A673 (cell line): ENCODE data around the gene CACNG8. TPM values are rescaled to one million over a fixed set of nuclear protein-coding genes. Genes with fewer than 3 reads are reported as not detected.

Experiments used
- BruUV-seq: library from RNA; stranded (reverse); fragments of 400-500 nt; replicated peaks from 2 replicates; lab custom pipeline; 2021; lab: Mats Ljungman, UMichigan
- CTCF ChIA-PET: fragments of 300-600 bp; sonication (Branson Sonifier 250); formaldehyde crosslinking; loops from one replicate; lab custom pipeline; 2022; ENCODE audit warnings: antibody characterized with exemption; lab: Charles Lee
- POLR2A ChIA-PET: fragments of 300-600 bp; sonication (Branson Sonifier 250); formaldehyde crosslinking; loops from one replicate; lab custom pipeline; 2022; ENCODE audit warnings: antibody characterized with exemption; ENCODE audit not compliant: low non-redundant PET; lab: Charles Lee
- DNase-seq: peaks from one replicate; pipeline ENCODE4 v3.0.0-alpha.2; 2015; ENCODE audit warnings: low spot score
- H3K27ac ChIP-seq: fragments of 200-600 bp; sonication (generic); 2 replicates; pipeline ENCODE4 v1.5.1; 2016; ENCODE audit warnings: mixed run types, low read depth, mild to moderate bottlenecking, mixed read lengths, antibody characterized with exemption, low read length; ENCODE audit not compliant: poor library complexity, severe bottlenecking
- H3K27me3 ChIP-seq: fragments of 200-600 bp; sonication (generic); replicated peaks from 2 replicates; pipeline ENCODE4 v1.6.1; 2017; ENCODE audit warnings: mixed run types, low read depth, mild to moderate bottlenecking, mixed read lengths, antibody characterized with exemption, low read length; ENCODE audit not compliant: insufficient read depth, poor library complexity
- H3K36me3 ChIP-seq: fragments of 200-600 bp; sonication (generic); 2 replicates; pipeline ENCODE4 v1.6.1; 2016; ENCODE audit warnings: mixed run types, mild to moderate bottlenecking, mixed read lengths, antibody characterized with exemption, low read length; ENCODE audit not compliant: insufficient read depth, poor library complexity, severe bottlenecking
- H3K4me1 ChIP-seq: fragments of 200-600 bp; sonication (generic); 2 replicates; pipeline ENCODE4 v1.6.1; 2017; ENCODE audit warnings: mixed run types, mild to moderate bottlenecking, mixed read lengths, antibody characterized with exemption, low read length; ENCODE audit not compliant: insufficient read depth, poor library complexity, severe bottlenecking
- H3K4me3 ChIP-seq: fragments of 200-600 bp; sonication (generic); 2 replicates; pipeline ENCODE4 v1.5.1; 2016; ENCODE audit warnings: low read depth, mixed run types, mild to moderate bottlenecking, mixed read lengths, low read length; ENCODE audit not compliant: poor library complexity, severe bottlenecking
- H3K9me3 ChIP-seq: fragments of 200-600 bp; sonication (generic); 2 replicates; pipeline ENCODE4 v1.6.1; 2016; ENCODE audit warnings: mixed run types, low read depth, mild to moderate bottlenecking, mixed read lengths, antibody characterized with exemption, low read length; ENCODE audit not compliant: poor library complexity, severe bottlenecking
- CTCF ChIP-seq: fragments of 300-800, 200-600 bp; sonication (generic); conservative IDR thresholded peaks from 2 replicates; pipeline ENCODE4 v1.5.1; 2017; ENCODE audit warnings: low read depth, mild to moderate bottlenecking, antibody characterized with exemption, low read length, moderate library complexity, mixed read lengths
- EZH2 ChIP-seq: fragments of 200-600 bp; sonication (generic); IDR thresholded peaks from 2 replicates; pipeline ENCODE4 v1.6.1; 2017; ENCODE audit warnings: borderline replicate concordance, low read depth, mild to moderate bottlenecking, mixed read lengths, antibody characterized with exemption, low read length; ENCODE audit not compliant: poor library complexity, severe bottlenecking
- intact Hi-C: fragments of 100-400 bp; cut with micrococcal nuclease; formaldehyde crosslinking; loops from one replicate; pipeline ENCODE4 v1.10.0; 2022; ENCODE audit not compliant: unreplicated experiment
- total RNA-seq: library from RNA; stranded (reverse); gene quantifications from 2 replicates; pipeline ENCODE4 v1.2.3, GENCODE V29; 2021

Gene CACNG8
- total RNA-seq, 1 experiment from 2014 or later: 1.3 TPM

DNA sequence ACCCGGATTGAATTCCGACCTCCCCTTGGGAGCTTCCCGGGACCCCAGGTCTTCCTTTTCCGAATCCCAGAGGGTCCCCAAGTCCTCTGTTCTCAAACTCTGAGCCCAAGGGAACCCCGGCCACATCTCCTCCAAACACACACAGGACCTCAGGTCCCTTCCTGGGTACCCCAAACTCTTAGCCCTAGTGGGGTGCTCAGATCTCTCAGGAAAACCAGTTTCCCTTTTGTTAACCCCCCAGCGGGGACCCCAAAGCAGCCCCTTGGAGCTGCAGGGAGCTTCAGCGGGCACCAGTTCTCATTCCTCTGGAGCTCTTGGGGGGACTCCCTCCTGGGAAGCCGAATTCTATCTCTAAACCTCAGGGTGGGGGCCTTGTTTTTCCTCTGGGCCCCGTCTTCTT, 29.5 kb downstream of the CACNG8 start:
- no peaks in the 10 kb centered on the region for H3K4me1 ChIP-seq
- no peak overlapping the region for H3K4me3 ChIP-seq
- no peak overlapping the region for H3K27ac ChIP-seq
- BruUV-seq: no TSS peak
- POLR2A ChIA-PET: no interaction called here
- no peak for DNase-seq
- no peaks in the 10 kb centered on the region for H3K9me3 ChIP-seq
- TF ChIP-seq EZH2 (no peak), CTCF (no peak)
- no peaks in the 10 kb centered on the region for H3K27me3 ChIP-seq
- CTCF ChIA-PET: no interaction called here
- intact Hi-C loops: no loop called here
- H3K36me3 ChIP-seq: no peaks in the 10 kb centered on the region

DNA sequence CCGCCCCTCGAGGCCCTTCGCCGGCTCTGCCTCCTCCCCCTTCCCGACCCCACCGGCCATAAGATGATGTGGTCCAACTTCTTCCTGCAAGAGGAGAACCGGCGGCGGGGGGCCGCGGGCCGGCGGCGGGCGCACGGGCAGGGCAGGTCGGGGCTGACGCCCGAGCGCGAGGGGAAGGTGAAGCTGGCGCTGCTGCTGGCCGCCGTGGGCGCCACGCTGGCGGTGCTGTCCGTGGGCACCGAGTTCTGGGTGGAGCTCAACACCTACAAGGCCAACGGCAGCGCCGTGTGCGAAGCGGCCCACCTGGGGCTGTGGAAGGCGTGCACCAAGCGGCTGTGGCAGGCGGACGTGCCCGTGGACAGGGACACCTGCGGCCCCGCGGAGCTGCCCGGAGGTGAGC, 30.1 kb downstream of the CACNG8 start:
- ChIA-PET CTCF (no interaction called here), POLR2A (no interaction called here)
- intact Hi-C loops: no loop called here
- DNase-seq: no peak
- Histone ChIP-seq H3K36me3 (no peaks in the 10 kb centered on the region), H3K27ac (no peak overlapping the region), H3K27me3 (no peaks in the 10 kb centered on the region), H3K4me1 (no peaks in the 10 kb centered on the region), H3K4me3 (no peak overlapping the region), H3K9me3 (no peaks in the 10 kb centered on the region)
- no TSS peak for BruUV-seq
- no peak for TF ChIP-seq EZH2
- no peak for TF ChIP-seq CTCF

- Histone ChIP-seq H3K27me3 (no peaks in the 10 kb centered on the region), H3K4me1 (no peaks in the 10 kb centered on the region), H3K36me3 (no peaks in the 10 kb centered on the region), H3K9me3 (no peaks in the 10 kb centered on the region), H3K4me3 (no peak overlapping the region), H3K27ac (no peak overlapping the region)
- no peak for DNase-seq
- POLR2A ChIA-PET: no interaction called here
- intact Hi-C loops: no loop called here
- no TSS peak for BruUV-seq
- CTCF ChIA-PET: interaction anchor here (0.6 kb wide), 1 partner anchor 142 kb away, joined by 6 read pairs; no protein-coding TSS in a partner anchor
- TF ChIP-seq CTCF (no peak), EZH2 (no peak)
Observed at GRCh38 chr19:53993448-53993847, 30.7 kb downstream of the CACNG8 start.
